Activated naive CD4-positive, alpha-beta T cell (primary cell): ENCODE data around the gene DCTD.

Experiments used
- DNase-seq, 4 experiments: peaks; one replicate each; lab custom pipeline; 2025; lab: John Stamatoyannopoulos, UW

Gene DCTD

GRCh38 chr4:182917182-182918043 lies at the start of gene DCTD:
DCTD (minus strand) TSS chr4:182917386; CDS start chr4:182915568, 1,818 bp downstream.
- DNase-seq = peak; percentile 47 to 83 (median 64)

GRCh38 chr4:182960746-182961145 lies 43.6 kb upstream of the DCTD start:
- no peak for DNase-seq

- DNase-seq = no peak
These were observed 43.0 kb upstream of the DCTD start for GRCh38 chr4:182960228-182960627.

DNA sequence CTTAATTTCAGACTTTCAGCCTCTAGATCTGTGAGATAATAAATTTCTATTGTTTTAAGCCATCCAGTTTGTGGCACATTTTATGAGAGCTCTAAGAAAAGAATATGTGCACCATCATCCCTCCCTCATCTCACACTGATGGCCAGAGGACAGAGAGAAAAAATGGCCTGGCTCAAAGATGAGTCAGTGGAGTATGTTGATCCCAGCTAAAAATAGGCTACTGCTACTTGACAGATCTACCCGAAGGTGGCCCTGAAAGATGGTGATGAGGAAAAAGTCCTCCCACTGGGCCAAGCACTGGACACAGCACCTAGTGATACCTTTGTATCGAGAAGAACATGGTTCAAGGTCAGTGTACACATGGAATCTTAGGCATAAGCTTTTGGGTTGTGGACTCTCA lies 38.2 kb upstream of the DCTD start:
- DNase-seq = no peak

DNA sequence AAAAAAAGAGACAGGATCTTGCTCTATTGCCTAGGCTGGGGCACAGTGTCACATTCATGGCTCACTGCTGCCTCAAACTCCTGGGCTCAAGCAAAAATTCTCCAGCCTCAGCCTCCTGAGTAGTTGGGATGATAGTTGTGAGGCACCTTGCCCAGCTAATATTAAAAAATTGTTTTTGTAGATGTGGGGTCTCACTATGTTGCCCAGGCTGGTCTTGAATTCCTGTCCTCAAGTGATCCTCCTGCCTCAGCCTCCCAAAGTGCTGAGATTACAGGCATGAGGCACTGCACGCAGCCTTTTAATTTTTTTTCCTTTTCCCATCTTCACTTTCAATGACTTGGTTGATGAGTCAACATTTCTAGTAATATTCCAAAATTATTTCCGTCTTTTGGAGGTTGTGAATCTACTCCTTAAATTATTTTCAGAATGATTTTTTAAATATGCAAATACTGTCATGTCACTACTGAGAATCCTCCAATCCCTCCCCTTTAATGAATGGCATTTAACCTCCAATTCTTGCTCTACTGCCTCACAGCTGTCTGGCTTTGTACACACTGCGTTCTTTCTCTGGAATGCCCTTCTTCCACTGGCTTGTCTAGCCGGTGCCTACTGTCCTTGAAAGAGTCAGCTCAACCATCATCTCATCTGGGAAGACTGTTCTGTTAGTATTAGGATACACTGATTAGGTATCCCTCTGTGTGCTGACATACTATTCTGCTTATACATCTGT lies 27.5 kb upstream of the DCTD start:
- DNase-seq = no peak

DNA sequence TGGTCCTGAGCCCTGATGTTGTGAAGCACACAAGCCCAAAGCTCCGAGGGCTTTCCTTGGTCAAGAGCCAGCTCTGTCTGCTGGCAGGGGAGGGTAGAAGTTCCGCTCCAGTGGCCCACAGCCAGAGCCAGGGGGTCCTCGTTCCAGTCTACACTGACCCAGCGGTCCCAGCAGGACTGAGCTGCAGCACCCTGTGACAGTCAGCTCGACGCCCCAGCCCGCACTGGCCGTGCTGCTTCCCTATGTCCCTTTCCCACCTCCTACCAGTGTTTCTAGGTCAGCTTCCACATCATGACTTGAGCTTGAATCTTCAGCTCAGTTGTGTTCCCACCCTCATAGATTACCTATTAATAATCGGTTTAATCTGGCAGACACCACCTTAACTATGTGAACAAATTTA lies 22.5 kb upstream of the DCTD start:
- DNase-seq = no peak

GRCh38 chr4:182938205-182938645 lies 21.0 kb upstream of the DCTD start:
- peak; percentile 2 to 45 (median 30) for DNase-seq

GRCh38 chr4:182937268-182938204 lies 20.4 kb upstream of the DCTD start:
- no peak for DNase-seq

DNA sequence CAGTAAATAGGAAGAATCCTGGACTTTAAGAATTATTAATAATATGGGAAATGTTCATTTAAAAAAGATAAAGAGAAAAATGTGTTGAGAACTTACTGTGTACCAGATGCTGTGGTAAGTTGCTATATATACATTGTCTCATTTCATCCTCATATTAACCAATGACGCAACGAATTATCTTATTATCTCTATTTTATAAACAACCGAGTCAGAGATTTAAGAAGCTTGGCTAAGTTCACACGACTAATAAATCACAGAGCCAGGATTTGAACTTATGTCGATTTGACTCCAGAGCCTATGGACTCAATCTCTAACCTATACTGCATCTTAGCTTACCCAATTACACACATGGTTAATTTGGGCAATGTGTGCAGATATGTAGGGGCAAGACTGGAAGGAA lies 15.5 kb upstream of the DCTD start:
- DNase-seq = no peak

GRCh38 chr4:182931691-182932345 lies 14.6 kb upstream of the DCTD start:
- DNase-seq = no peak

DNA sequence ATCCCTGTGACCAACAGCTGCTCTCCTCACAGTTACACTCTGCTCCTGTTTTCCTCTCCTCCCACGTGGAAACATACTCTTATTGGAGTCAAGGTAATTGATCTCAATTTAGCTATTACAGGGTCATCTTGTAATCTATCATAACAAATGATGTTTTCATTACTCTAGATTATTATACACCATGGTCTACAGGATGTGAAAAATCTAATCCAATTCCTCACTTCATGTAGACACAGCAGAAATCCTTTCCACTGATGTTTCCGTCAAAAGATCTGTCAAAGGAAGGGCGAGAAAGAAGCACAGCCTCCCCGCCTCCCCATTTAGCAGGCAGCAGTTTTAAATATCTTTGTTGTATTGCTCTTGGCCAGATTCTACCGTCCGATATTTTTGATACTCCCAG lies 13.7 kb upstream of the DCTD start:
- no peak for DNase-seq

DNA sequence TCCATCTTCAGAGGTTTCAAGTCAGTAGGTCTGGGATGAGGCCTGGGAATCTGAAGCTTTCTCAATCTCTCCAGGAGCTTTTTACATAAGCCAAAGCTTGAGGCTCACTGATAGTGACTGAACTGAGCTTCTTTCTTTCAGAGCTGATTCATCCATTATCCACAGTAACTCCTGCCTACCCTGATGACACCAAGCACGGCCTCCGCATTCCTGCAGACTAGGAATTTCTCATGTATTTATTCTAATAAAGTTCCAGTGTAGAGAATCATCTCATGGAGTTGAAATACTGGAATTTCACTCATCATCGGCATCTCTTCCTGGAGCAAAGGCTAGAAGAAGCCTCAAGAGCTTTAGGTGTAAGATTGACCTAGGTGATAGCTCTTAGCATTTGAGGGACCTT lies 12.1 kb upstream of the DCTD start:
- DNase-seq = no peak

GRCh38 chr4:182928061-182928460 lies 10.9 kb upstream of the DCTD start:
- DNase-seq = no peak

- no peak for DNase-seq
These were observed 10.3 kb upstream of the DCTD start for GRCh38 chr4:182927505-182927904.

GRCh38 chr4:182925855-182926254 lies 8.7 kb upstream of the DCTD start:
- DNase-seq = no peak

GRCh38 chr4:182925298-182925757 lies 8.1 kb upstream of the DCTD start:
- peak; percentile 3 to 35 (median 10) for DNase-seq

DNA sequence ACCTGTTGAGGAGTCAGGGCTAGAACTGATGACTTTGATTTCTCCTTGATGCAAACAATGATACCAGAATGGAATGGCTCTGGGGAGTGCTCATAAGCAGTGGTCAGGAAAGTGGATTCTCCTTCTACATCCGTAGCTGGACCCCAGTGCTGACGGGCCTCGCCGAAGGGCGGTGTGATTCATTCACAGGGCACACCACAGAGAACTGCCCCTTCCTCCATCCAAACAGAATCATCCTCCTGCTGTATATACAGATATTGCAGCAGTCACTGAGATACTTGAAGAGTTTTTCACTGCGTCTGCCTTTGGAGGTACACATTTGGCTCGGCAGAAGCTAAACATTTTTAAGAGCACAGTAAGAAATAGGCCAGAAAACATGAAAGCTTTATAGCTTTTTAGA lies 7.3 kb upstream of the DCTD start:
- DNase-seq = no peak

DNA sequence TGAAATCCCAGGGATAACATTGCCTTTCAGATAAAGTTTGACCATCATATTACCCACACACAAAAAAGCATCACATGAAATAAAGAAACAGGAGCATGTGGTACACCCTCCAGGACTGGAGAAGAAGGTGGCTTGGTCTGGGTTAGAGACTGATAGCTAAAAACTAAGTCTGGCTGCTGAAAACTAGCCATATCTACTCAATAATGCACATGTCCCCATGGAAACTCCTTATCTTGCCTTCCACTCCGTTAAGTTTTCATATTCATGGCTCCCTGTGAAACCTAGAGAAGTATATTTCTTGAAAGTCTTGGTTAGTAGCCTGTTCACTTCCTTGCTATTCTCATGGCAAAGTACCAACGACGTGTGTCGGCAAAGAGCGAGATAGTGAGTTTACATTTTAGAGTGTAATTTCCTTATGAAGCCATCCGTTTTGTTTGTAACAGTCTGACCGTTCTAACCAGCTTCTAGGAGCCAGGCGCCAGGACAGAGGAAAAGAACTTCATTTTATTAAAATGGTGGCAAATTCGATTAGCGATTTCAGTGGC lies 6.7 kb upstream of the DCTD start:
- no peak for DNase-seq

DNA sequence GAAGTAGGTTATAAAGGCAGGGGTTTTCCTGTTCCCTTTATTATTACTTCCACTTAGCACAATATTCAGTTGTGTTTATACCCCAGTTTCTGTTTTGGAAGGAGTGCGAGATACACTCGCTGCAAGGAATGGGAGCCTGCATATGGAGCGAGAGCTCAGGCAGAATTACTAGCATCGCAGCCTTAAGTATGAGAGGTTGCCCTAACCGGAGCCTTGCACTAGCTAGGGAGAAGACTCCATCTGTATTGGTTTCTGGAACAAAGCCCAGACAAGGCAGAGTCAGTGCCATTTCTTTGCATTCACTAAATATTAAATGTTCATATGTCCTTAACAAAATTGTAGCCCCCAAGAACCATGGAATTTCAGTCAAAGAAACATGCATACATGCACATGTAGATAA lies 6.2 kb upstream of the DCTD start:
- no peak for DNase-seq

DNA sequence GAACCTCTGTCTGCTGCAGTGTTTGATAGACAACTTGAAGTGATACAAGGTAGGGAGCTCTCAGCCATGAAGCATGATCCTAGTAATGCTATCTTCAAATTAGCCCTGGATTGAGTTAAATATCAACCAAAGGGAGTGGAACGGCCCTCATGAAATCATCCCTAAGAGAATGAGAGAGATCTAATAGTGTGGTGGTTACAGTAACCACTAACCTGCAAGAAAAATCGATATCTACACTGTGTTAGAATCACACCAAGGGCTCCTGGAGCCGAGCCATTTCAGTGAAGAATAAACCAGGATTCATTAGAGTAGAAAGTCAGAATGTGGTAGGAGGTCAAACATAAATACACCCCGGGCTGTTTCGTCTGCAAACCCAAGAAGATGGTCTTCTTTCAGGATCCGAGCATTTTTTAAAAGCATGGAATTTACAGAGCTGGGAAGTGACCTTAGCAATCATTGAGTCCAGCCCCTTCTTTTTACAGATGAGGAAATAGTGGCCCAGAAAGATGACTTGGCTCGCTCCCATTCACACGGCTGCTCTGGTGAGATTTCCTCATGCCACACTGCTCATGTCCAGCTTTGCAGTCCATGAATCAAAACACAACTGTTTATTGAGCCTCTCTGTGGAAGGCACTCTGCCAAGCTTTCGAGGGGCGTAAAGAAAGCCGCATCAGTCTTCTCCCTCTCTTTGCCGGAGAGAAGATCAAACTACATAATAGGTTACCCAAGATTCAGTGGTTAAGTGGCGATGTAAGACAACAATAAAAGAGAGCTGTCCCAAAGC lies 5.5 kb upstream of the DCTD start:
- no peak for DNase-seq
